Activated CD8-positive, alpha-beta T cell treated with anti-CD3 and anti-CD28 coated beads for 36 hours (primary cell): ENCODE measurements around the gene ASPSCR1. TPM values are rescaled to one million over a fixed set of nuclear protein-coding genes. Genes with fewer than 3 reads are reported as not detected.
A peak's percentile ranks its signal among the peaks of the same experiment; 100 is the strongest.

ENCODE experiments used
- ATAC-seq: fragments of 200-7000 bp; cut with Tn5 transposase; one replicate; pipeline ENCODE4 v1.10.0; 2021; ENCODE audit warnings: mild to moderate bottlenecking, moderate library complexity
- CTCF ChIA-PET: fragments of 350-600 bp; sonication (Branson Sonifier 250); formaldehyde crosslinking; loops from one replicate; lab custom pipeline; 2021; ENCODE audit warnings: antibody characterized with exemption; lab: Charles Lee
- POLR2A ChIA-PET: fragments of 350-600 bp; sonication (Branson Sonifier 250); formaldehyde crosslinking; loops from one replicate; lab custom pipeline; 2021; ENCODE audit warnings: antibody characterized with exemption; lab: Charles Lee
- DNase-seq: peaks from one replicate; pipeline ENCODE4 v3.0.0-alpha.2; 2020
- H3K27ac Mint-ChIP-seq: one replicate; pipeline ENCODE4 v1.8.0; 2021; ENCODE audit warnings: mild to moderate bottlenecking, mixed read lengths
- H3K27me3 Mint-ChIP-seq: one replicate; pipeline ENCODE4 v1.8.0; 2021; ENCODE audit warnings: mixed read lengths
- H3K36me3 Mint-ChIP-seq: one replicate; pipeline ENCODE4 v1.8.0; 2021; ENCODE audit warnings: low read depth, mixed read lengths
- H3K4me1 Mint-ChIP-seq: one replicate; pipeline ENCODE4 v1.8.0; 2021; ENCODE audit warnings: low read depth, mixed read lengths
- H3K4me3 Mint-ChIP-seq: one replicate; pipeline ENCODE4 v1.8.0; 2021; ENCODE audit warnings: mild to moderate bottlenecking, moderate library complexity, mixed read lengths
- H3K9me3 Mint-ChIP-seq: one replicate; pipeline ENCODE4 v1.8.0; 2021; ENCODE audit warnings: mixed read lengths
- intact Hi-C: fragments of 100-400 bp; cut with micrococcal nuclease; formaldehyde crosslinking; loops from one replicate; pipeline ENCODE4 v1.10.0; 2022
- total RNA-seq, 2 experiments: library from RNA; stranded (reverse); gene quantifications; one replicate each; pipeline ENCODE4 v1.2.3, GENCODE V29; 2021
- TF ChIP-seq, protein P1 (sequence below): fragments of 200-600 bp; IDR thresholded peaks from one replicate; pipeline ENCODE4 v1.8.0; 2022; ENCODE audit warnings: antibody characterized with exemption, mild to moderate bottlenecking

ASPSCR1 gene
- total RNA-seq, 2 experiments from 2014 or later: 18.7 to 24.5 TPM

- H3K4me3 Mint-ChIP-seq: no peak overlapping the region
These were observed 71.7 kb downstream of the ASPSCR1 start for GRCh38 chr17:82049106-82049505.

GRCh38 chr17:82049521-82049971 is 72.1 kb downstream of the ASPSCR1 start:
- H3K27ac Mint-ChIP-seq: no peak overlapping the region
- POLR2A ChIA-PET: interaction anchor here (0.8 to 9.3 kb wide), 7 partner anchors 10 to 180 kb away, joined by 3 to 98 read pairs (median 5); partner anchors contain the start of genes DCXR, DUS1L and SLC16A3

More at GRCh38 chr17:82049106-82049505, 71.7 kb downstream of the ASPSCR1 start:
- TF ChIP-seq, protein P1, sequence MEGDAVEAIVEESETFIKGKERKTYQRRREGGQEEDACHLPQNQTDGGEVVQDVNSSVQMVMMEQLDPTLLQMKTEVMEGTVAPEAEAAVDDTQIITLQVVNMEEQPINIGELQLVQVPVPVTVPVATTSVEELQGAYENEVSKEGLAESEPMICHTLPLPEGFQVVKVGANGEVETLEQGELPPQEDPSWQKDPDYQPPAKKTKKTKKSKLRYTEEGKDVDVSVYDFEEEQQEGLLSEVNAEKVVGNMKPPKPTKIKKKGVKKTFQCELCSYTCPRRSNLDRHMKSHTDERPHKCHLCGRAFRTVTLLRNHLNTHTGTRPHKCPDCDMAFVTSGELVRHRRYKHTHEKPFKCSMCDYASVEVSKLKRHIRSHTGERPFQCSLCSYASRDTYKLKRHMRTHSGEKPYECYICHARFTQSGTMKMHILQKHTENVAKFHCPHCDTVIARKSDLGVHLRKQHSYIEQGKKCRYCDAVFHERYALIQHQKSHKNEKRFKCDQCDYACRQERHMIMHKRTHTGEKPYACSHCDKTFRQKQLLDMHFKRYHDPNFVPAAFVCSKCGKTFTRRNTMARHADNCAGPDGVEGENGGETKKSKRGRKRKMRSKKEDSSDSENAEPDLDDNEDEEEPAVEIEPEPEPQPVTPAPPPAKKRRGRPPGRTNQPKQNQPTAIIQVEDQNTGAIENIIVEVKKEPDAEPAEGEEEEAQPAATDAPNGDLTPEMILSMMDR: no peak
- intact Hi-C loops: no loop called here
- DNase-seq (no peak), ATAC-seq (no peak)
- Mint-ChIP-seq H3K9me3 (no peaks in the 10 kb centered on the region), H3K4me1 (peaks cover 22% of the 10 kb centered on the region), H3K27ac (no peak overlapping the region), H3K27me3 (no peaks in the 10 kb centered on the region), H3K36me3 (no peaks in the 10 kb centered on the region)
- ChIA-PET CTCF (interaction anchor here (0.9 kb wide), 1 partner anchor 12 kb away, joined by 3 read pairs; the partner anchor contains the start of gene DCXR), POLR2A (interaction anchor here (0.8 to 9.3 kb wide), 5 partner anchors 10 to 180 kb away, joined by 3 to 98 read pairs (median 5); partner anchors contain the start of genes DCXR, DUS1L and SLC16A3)

DNA sequence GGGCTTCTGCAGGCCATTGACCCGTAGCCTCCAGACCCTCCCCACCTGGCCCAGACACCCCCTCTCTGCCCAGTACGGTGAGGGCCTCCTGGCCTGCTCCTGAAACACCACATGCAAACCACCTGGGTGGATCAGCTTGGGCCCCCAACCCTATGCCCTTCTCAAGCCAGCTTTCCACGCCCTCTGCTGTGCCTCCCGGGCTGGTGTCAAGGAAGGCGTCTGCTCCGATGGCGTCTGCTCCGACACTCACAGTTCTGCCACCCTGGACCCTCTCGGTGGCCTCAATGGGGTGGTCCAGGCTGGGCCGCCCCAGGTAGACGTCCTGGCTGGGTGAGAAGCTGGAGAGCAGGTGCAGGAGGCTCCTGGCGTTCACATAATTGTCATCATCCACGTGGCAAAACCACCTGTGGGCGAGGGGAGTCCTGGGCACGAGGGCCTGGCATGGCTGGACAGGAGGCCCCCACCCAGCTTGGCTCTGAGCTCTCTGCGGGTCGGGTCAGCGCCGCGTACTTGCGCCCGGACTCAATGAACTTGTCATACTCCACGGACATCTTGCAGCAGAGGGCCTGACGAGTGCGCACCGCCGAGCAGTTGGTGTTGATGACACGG is 72.8 kb downstream of the ASPSCR1 start:
- DNase-seq (no peak), ATAC-seq (no peak)
- Mint-ChIP-seq H3K4me3 (peak overlapping the region; percentile 81), H3K27ac (peak overlapping the region; percentile 75), H3K4me1 (peaks cover 22% of the 10 kb centered on the region), H3K27me3 (no peaks in the 10 kb centered on the region), H3K36me3 (peaks cover 2% of the 10 kb centered on the region), H3K9me3 (no peaks in the 10 kb centered on the region)
- ChIA-PET CTCF (interaction anchor here (1.0 to 2.0 kb wide), 5 partner anchors 11 to 91 kb away, joined by 3 to 11 read pairs (median 6); partner anchors contain the start of gene DCXR), POLR2A (interaction anchor here (0.5 to 9.3 kb wide), 10 partner anchors 13 to 179 kb away, joined by 3 to 98 read pairs (median 4); partner anchors contain the start of genes DCXR, DUS1L and SLC16A3)
- TF ChIP-seq, protein P1: no peak
- intact Hi-C loops: no loop called here

More at GRCh38 chr17:82049521-82049971, 72.1 kb downstream of the ASPSCR1 start:
- ATAC-seq (no peak), DNase-seq (no peak)
- Mint-ChIP-seq H3K9me3 (no peaks in the 10 kb centered on the region), H3K27me3 (no peaks in the 10 kb centered on the region), H3K4me1 (peaks cover 22% of the 10 kb centered on the region), H3K4me3 (no peak overlapping the region), H3K36me3 (no peaks in the 10 kb centered on the region)
- TF ChIP-seq, protein P1: no peak
- CTCF ChIA-PET: interaction anchor here (0.9 to 2.0 kb wide), 4 partner anchors 12 to 46 kb away, joined by 3 to 11 read pairs (median 4); partner anchors contain the start of gene DCXR
- intact Hi-C loops: no loop called here

DNA sequence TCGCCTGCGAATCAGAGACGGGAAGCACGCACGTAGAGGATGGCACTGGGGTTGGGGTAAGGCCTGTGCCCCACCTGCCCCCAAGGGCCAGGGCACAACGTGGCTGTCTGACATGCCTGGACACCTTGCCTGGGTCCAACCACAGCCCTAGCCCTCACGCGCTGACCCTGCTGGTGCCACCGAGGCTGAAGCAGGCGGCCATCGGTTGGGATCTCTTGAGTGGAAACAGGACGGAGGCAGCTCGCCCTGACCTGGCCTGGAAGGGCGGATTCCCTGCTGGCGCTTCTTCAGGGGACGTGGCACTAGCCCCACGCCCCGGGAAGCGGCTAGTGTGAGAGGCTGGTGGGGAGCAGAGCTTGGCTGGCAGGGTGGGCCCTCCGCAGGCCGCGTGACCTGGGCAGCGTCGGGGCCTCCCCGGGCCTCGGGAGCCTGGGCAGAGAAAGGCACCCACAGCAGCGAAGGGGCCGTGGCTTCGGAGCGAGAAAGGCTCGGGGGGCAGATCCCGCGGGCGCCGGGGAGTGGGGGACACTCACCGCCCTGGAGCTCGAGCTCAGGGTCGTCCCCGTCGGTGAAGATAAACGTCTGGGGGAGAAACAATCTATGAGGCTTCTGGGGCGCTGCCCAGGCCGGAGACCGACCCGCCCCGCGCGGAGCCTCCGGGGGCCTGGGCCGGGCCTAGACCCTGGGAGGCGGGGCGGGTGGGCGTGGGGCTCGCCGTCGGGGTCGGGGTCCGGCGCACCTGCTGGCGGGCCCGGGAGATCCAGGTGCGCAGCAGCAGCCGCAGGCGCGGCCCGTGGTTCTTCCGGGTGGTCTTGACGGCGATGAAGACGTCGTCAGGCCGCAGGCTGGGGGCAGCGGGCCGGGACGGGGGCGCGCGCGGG is 73.6 kb downstream of the ASPSCR1 start:
- ChIA-PET CTCF (interaction anchor here (1.0 to 2.0 kb wide), 4 partner anchors 12 to 91 kb away, joined by 3 to 11 read pairs (median 6); partner anchors contain the start of gene DCXR), POLR2A (interaction anchor here (1.0 to 9.3 kb wide), 6 partner anchors 13 to 104 kb away, joined by 3 to 98 read pairs (median 4); partner anchors contain the start of genes DCXR and DUS1L)
- H3K4me1 Mint-ChIP-seq: peaks cover 22% of the 10 kb centered on the region
- peak; percentile 17 for ATAC-seq
- intact Hi-C loops: no loop called here
- peak overlapping the region; percentile 81 for H3K4me3 Mint-ChIP-seq
- TF ChIP-seq, protein P1: no peak
- no peaks in the 10 kb centered on the region for H3K27me3 Mint-ChIP-seq
- H3K36me3 Mint-ChIP-seq: peaks cover 2% of the 10 kb centered on the region
- no peaks in the 10 kb centered on the region for H3K9me3 Mint-ChIP-seq
- H3K27ac Mint-ChIP-seq: peak overlapping the region; percentile 75
- DNase-seq: no peak
